Sigmoid colon (tissue), 7 donors: ENCODE measurements around the gene TSPAN5. TPM values are rescaled to one million over a fixed set of nuclear protein-coding genes. Genes with fewer than 3 reads are reported as not detected.

Source experiments
- DNase-seq: peaks from one replicate; pipeline ENCODE4 v3.0.0-alpha.2; 2019
- H3K27ac ChIP-seq, 4 donors: fragments of 200-600 bp; sonication (generic); one replicate each; pipeline ENCODE4 v1.5.1; 2016 to 2019; ENCODE audit warnings: mild to moderate bottlenecking in 1 of 4
- H3K27me3 ChIP-seq, 3 donors: fragments of 200-600 bp; sonication (generic); one replicate each; pipeline ENCODE4 v1.5.1; 2019; ENCODE audit warnings: mild to moderate bottlenecking in 1 of 3
- H3K36me3 ChIP-seq, 4 donors: fragments of 200-600 bp; sonication (generic); one replicate each; pipeline ENCODE4 v1.5.1; 2016 to 2019
- H3K4me1 ChIP-seq, 4 donors: fragments of 200-600 bp; sonication (generic); one replicate each; pipeline ENCODE4 v1.5.1; 2017 to 2019
- H3K4me3 ChIP-seq, 4 donors: fragments of 200-600 bp; sonication (generic); one replicate each; pipeline ENCODE4 v1.5.1; 2017 to 2019; ENCODE audit warnings: mild to moderate bottlenecking in 2 of 4, moderate library complexity in 1 of 4
- H3K9me3 ChIP-seq, 4 donors: fragments of 200-600 bp in 3 of 4; sonication (generic) in 3 of 4; one replicate each; pipeline versions ENCODE4 v1.5.1 to v1.6.1; 2013 to 2019
- EP300 ChIP-seq, 4 donors: sonication (generic); formaldehyde crosslinking; IDR thresholded peaks; one replicate each; pipeline ENCODE4 v1.6.1; 2017; ENCODE audit warnings: antibody characterized with exemption in 4 of 4
- POLR2A ChIP-seq, 2 donors: fragments of 450-650 bp; IDR thresholded peaks; one replicate each; pipeline ENCODE4 v1.6.1; 2016; ENCODE audit warnings: antibody characterized with exemption in 2 of 2, mild to moderate bottlenecking in 2 of 2, moderate library complexity in 2 of 2
- POLR2AphosphoS5 ChIP-seq, 4 donors: sonication (generic); formaldehyde crosslinking; IDR thresholded peaks; one replicate each; pipeline ENCODE4 v1.6.1; 2017; ENCODE audit warnings: antibody characterized with exemption in 4 of 4
- WGBS, 2 donors: extraction: QIAGEN DNeasy Blood & Tissue Kit; methylation state at CpG; one replicate each; pipeline ENCODE4 v1.1.7; 2013; 5-methylcytosine and 5-hydroxymethylcytosine counted together
- intact Hi-C: fragments of 100-400 bp; cut with DNase I; formaldehyde crosslinking; loops from one replicate; pipeline ENCODE4 v1.15.1; 2023
- polyA plus RNA-seq, 3 donors: library from polyadenylated mRNA; stranded (reverse); fragments of 200-250 nt; gene quantifications; one replicate each; pipeline ENCODE4 v1.2.3, GENCODE V29; 2013
- total RNA-seq, 4 donors: library from RNA; depleted of rRNA; stranded (reverse); fragments of >200 nt; gene quantifications; one replicate each; pipeline ENCODE4 v1.1.0, GENCODE V29; 2016
- TF ChIP-seq, protein P1 (sequence below), 4 experiments: fragments of 450-650 bp in 3 of 4; fragments of 200-600 bp in 1 of 4; IDR thresholded peaks; one replicate each; pipeline ENCODE4 v1.5.1; 2016 to 2019; ENCODE audit warnings: antibody characterized with exemption in 4 of 4, mild to moderate bottlenecking in 3 of 4, moderate library complexity in 2 of 4
- donor health status: healthy with polysubstance abuse.
- donor health status: Bipolar disorder and iron deficiency.
- donor health status: healthy.

TSPAN5 gene
- total and polyA plus RNA-seq, 7 donors, result 1.2 to 18.6 (median 11.2) TPM

DNA sequence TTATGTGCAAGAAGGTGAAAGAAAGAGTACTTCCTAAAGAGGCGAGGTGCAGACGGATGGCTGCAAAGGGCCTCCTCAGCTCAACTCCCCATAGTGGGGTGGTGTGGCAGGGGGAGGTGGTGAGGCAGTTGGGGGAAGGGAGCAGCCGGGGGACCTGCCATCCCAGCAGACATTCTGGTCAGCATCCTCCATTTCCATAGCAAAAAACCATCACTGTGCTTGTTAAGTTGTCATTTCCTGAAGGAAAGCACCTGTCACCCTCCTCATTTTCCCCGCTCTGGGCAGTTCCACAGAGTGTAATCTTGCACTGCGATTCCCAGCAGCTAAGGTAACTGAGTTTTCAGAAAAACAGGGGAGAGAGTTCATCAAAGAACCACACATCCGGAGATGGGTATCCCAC is 51.5 kb downstream of the TSPAN5 start:
- H3K27me3 ChIP-seq, result no peaks in the 10 kb centered on the region
- intact Hi-C loops, result no loop called here
- no peaks in the 10 kb centered on the region for H3K36me3 ChIP-seq
- TF ChIP-seq, protein P1, sequence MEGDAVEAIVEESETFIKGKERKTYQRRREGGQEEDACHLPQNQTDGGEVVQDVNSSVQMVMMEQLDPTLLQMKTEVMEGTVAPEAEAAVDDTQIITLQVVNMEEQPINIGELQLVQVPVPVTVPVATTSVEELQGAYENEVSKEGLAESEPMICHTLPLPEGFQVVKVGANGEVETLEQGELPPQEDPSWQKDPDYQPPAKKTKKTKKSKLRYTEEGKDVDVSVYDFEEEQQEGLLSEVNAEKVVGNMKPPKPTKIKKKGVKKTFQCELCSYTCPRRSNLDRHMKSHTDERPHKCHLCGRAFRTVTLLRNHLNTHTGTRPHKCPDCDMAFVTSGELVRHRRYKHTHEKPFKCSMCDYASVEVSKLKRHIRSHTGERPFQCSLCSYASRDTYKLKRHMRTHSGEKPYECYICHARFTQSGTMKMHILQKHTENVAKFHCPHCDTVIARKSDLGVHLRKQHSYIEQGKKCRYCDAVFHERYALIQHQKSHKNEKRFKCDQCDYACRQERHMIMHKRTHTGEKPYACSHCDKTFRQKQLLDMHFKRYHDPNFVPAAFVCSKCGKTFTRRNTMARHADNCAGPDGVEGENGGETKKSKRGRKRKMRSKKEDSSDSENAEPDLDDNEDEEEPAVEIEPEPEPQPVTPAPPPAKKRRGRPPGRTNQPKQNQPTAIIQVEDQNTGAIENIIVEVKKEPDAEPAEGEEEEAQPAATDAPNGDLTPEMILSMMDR (IDR thresholded peaks at IDR 0.05), result no peak
- peaks cover 0 to 15% (median 2%) of the 10 kb centered on the region in 4 donors for H3K4me1 ChIP-seq
- H3K4me3 ChIP-seq, result no peak overlapping the region
- H3K9me3 ChIP-seq, result no peaks in the 10 kb centered on the region
- H3K27ac ChIP-seq, result no peak overlapping the region
- DNase-seq, result no peak
- WGBS, 2 donors, result 81 to 91% methylated on average over 6 of the region's 6 CpGs

DNA sequence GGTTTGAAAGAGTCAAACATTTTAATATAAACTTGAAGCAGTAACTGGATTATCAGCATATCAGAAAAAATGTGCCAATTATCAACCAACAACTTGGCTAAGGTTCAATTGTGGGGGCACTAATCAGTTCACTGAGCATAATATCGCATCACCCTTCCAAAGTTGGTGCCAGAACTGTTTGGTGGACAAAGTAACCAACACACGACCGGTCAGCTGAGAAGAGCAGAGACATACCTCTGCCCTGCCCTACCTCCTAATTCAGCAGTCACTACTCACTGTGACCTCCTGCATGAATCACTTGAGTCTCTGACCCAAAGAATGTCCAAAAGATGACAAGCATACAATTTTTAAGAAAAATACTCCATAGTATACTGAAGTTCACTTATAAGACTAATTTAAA is 53.2 kb downstream of the TSPAN5 start:
- H3K36me3 ChIP-seq, result no peaks in the 10 kb centered on the region
- TF ChIP-seq EP300 (IDR thresholded peaks at IDR 0.05) (no peak), POLR2AphosphoS5 (IDR thresholded peaks at IDR 0.05) (no peak), POLR2A (IDR thresholded peaks at IDR 0.05) (no peak)
- TF ChIP-seq, protein P1 (IDR thresholded peaks at IDR 0.05), result no peak
- H3K9me3 ChIP-seq, result no peaks in the 10 kb centered on the region
- no peaks in the 10 kb centered on the region for H3K27me3 ChIP-seq
- no peak for DNase-seq
- peaks cover 0 to 5% (median 0%) of the 10 kb centered on the region in 4 donors for H3K4me1 ChIP-seq
- H3K4me3 ChIP-seq, result no peak overlapping the region
- intact Hi-C loops, result no loop called here
- no peak overlapping the region for H3K27ac ChIP-seq
- 93 to 96% methylated on average over 3 of the region's 3 CpGs for WGBS, 2 donors

DNA sequence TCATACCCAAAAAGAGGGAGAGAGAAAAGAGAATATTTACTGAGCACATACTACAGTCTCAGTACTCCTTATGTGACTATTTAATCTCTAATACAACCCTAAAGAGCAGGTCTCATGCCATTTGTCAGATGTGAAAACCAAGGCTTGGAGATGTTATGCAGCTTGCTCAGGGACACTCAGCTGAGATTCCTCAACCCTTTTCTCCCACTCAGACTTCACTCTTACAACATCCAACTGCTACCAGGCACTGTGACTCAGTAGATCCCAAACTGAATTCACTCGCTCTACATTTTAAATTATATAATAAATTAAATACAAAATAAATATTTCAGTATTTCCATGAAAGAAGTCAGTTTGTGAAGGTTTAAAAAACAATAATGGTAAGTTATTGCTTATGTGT is 53.7 kb downstream of the TSPAN5 start:
- no peaks in the 10 kb centered on the region for H3K27me3 ChIP-seq

DNA sequence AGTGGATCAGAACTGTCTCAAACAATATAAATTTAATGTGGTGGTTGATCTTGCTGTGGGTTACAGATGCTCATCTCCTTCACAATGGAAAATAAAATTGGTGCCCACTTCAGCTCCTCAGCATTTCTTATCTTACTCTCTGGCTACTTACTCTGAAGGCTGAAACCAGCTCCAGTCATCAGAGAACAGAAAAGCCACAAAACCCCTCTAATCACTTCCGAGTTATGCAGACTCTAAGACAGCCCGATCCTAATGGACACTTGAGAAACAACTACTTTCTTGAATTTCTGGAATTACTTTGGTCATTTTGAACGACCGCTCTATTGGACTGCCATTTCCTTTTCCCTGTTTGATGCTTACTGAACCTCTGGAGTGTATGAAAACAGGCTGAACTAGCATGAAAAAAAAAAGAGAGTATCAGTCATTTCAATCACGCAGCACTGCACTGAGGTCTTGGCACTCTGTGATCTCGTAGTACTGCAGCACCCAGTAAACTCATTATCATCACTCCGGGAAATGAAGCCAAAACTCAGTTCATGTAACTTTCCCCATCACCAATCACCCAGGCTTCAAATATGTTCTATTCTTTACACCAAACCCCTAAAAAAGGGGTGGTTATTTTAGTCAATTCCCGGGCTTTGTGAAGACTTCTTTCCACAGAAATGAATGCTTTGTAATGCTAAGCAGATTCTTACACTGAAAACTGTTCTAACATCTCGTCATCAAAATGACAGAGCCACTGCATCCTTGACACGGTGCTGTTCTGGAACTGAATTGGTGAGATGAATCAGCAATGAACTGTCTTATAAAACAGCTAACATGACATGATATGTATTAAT is 54.5 kb downstream of the TSPAN5 start:
- peaks cover 0 to 4% (median 0%) of the 10 kb centered on the region in 4 donors for H3K9me3 ChIP-seq
- H3K4me3 ChIP-seq, result no peak overlapping the region
- no peaks in the 10 kb centered on the region for H3K27me3 ChIP-seq
- no peak overlapping the region for H3K27ac ChIP-seq
- TF ChIP-seq EP300 (IDR thresholded peaks at IDR 0.05) (no peak), POLR2AphosphoS5 (IDR thresholded peaks at IDR 0.05) (no peak), POLR2A (IDR thresholded peaks at IDR 0.05) (no peak)
- TF ChIP-seq, protein P1 (IDR thresholded peaks at IDR 0.05), result no peak
- DNase-seq, result no peak
- intact Hi-C loops, result no loop called here
- no peaks in the 10 kb centered on the region for H3K36me3 ChIP-seq
- peaks cover 0 to 5% (median 0%) of the 10 kb centered on the region in 4 donors for H3K4me1 ChIP-seq
- 80 to 82% methylated on average over 10 of the region's 10 CpGs for WGBS, 2 donors

More for the DNA sequence above, 53.7 kb downstream of the TSPAN5 start:
- TF ChIP-seq POLR2AphosphoS5 (IDR thresholded peaks at IDR 0.05), result no peak
- TF ChIP-seq EP300 (IDR thresholded peaks at IDR 0.05), result no peak
- no peak for TF ChIP-seq POLR2A (IDR thresholded peaks at IDR 0.05)
- TF ChIP-seq, protein P1 (IDR thresholded peaks at IDR 0.05), result no peak
- 96 to 98% methylated on average over 1 of the region's 1 CpG for WGBS, 2 donors
- no peak overlapping the region for H3K4me3 ChIP-seq
- H3K9me3 ChIP-seq, result no peaks in the 10 kb centered on the region
- DNase-seq, result no peak
- no peaks in the 10 kb centered on the region for H3K36me3 ChIP-seq
- peaks cover 0 to 5% (median 0%) of the 10 kb centered on the region in 4 donors for H3K4me1 ChIP-seq
- H3K27ac ChIP-seq, result no peak overlapping the region
- intact Hi-C loops, result no loop called here
